GM18870 (cell line): Measurements from ENCODE around the gene ANKS3.

Experiments used
- ATAC-seq: cut with Tn5 transposase; IDR thresholded peaks from one replicate; pipeline ENCODE4 v1.9.1; 2021; ENCODE audit warnings: moderate library complexity; ENCODE audit not compliant: unreplicated experiment

ANKS3 gene

DNA sequence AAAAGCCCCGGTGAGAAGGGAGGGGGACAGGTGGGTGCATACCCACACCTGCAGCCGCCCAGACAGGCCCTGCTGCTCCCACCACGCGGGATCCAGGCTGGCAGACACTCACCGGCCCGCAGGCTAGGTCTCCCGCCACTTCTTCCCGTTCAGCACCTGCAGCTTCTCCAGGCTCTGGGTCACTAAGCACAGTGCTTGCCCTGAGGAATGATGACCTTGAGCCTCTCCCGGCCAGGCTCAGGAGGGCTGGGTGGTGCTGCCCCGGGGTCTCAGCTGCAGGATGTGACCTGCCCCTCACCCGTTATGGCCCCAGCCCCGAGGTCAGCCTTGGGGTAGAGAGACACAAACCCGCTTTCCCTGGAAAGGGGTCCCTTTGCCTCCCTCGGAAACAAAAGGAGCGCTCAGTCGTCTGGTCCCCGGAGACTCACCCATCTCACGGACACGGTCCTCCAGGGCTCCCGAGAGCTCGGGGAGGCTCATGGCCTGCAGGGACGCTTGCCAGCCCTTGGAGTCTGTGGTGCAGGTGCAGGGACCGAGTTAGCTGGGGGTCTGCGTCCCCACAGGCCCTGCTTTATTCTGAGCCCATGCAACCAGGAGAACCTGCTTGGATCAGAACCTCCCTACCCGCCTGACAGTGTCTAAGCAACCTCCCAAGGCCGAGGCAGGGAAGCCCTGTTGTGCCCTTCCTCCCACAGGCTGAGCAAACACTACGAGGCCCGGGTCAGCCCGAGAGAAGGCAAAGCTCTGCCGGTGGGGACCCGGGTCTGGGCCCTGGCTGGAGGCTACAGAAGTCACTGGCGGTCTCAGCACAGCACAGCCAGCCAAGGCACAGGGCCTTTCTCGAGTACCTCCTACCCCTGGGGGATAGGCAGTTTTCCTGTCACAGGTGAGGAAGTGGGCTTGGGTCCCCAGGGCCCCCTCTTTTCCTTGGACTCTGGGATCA lies 36.9 kb downstream of the ANKS3 start:
- no peak for ATAC-seq

DNA sequence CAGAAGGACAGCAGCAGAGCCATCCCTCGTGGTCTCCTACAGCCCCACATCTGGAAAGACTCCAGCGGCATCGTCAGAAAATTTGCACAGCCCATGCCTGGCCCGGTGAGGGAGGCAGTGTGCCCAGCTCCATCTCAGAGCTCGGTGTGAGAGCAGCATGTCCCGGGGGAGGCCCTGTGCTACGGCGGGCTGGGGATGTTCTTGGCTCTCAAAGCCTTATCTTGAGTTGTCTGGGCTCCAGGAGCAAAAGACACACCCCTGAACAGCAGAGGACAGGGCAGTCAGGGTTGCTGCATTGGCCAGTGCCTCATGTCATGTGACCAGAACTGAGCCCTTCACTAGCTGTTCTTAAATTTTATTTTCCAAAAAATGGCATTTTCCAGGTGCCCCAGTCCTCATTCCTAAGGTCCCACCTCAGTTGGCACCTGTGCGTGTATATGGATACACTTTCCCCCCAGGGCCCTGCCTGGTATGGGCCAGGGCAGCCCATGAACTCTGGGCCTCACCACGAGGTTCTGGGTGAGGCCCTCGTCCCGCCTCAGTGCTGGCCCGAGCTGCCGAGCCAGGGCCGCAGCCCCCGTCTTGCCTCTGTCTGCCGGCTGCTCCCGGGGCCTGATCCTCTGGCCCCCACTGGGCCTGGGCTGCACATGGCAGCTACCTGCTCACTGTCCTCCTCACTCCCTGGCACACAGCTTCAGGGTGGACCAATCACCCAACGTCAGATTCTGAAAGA lies 37.7 kb downstream of the ANKS3 start:
- no peak for ATAC-seq

DNA sequence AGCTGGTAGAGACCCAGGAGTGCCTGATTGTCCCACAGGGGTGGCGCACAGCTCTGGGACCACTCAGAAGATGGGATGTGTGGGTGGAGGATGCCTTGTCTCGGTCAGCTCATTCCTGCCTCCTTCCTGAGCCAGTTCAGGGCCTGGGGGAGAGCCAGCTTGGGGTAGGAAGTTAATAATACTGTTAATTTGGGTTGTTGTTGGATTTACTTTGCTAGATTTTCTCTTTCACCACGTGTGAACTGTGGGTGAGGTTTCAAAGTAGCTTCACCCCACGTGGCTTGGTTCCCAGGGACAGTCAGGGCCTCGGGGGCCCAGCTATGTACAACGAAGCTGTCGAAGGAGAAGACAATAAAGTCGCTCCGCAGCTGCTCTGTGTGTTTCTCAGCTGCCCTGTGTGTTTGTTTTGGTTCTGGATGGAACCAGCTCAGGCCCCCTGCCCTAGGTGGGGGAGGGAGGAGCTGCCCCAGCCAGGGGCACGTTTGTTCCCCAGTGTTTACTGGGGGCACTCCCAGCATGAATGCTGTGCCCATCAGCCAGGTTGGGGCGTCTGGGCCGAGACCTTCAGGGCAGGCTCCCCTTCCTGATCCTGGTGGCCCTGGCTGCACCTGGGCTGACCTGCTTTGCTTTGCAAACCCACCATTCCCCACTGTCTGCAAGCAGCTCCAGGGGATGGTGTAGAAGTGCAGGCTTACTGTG lies 38.4 kb downstream of the ANKS3 start:
- ATAC-seq: no peak

DNA sequence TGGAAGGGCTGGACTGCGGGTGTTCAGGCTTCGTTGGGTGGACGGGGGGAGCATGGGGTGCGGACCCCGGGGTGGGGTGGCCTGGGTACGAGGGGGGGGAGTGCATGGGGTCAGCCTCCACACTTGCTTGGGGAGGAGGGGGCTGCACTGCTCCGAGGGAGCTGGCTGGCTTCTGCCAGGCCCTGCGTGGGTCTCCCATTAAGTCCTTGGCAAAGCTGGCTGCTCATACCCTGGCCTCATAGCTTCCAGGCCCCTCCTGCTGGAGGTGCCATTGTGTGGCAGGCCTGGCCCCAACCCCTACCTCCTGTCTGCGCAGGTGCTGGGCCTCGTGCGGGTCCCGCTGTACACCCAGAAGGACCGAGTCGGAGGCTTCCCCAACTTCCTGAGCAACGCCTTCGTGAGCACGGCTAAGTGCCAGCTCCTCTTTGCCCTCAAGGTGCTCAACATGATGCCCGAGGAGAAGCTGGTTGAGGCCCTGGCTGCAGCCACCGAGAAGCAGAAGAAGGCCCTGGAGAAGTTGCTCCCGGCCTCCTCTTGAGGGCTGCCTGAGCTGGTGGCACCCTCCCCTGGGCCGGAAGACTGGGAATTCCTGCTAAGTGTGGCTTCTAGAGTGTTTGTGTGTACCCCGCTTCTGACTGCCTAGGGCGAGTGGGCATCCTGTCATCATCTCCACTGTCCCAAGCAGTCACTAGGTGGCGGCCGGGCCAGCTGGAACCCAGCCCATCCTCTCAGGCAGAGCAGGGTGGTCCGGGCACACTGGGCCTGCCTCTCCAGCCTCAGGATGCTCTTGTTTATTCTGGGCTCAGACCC lies 39.2 kb downstream of the ANKS3 start:
- ATAC-seq: no peak

DNA sequence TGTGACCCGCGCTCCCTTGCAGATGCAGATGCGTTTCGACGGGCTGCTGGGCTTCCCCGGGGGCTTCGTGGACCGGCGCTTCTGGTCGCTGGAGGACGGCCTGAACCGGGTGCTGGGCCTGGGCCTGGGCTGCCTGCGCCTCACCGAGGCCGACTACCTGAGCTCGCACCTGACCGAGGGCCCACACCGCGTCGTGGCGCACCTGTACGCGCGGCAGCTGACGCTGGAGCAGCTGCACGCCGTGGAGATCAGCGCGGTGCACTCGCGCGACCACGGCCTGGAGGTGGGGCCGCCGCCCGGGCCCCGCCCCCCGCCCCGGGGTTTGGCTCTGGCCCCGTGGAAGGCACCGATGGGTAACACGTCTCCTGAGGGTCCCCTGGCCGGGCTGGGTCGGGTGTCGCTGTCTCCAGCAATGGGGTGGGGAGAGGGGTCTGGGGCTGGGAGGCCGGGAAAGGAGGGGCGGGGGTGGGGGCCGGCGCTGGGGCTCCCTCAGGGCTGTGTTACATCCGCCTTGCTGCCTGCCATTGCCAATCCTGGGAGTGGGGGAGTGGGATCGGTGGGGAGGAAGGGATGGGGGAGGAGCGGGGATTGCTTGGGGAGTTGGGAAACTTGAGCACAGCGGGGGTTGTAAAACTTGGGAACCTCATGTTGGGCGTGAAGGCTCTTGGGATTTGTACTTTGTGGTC lies 40.0 kb downstream of the ANKS3 start:
- no peak for ATAC-seq

DNA sequence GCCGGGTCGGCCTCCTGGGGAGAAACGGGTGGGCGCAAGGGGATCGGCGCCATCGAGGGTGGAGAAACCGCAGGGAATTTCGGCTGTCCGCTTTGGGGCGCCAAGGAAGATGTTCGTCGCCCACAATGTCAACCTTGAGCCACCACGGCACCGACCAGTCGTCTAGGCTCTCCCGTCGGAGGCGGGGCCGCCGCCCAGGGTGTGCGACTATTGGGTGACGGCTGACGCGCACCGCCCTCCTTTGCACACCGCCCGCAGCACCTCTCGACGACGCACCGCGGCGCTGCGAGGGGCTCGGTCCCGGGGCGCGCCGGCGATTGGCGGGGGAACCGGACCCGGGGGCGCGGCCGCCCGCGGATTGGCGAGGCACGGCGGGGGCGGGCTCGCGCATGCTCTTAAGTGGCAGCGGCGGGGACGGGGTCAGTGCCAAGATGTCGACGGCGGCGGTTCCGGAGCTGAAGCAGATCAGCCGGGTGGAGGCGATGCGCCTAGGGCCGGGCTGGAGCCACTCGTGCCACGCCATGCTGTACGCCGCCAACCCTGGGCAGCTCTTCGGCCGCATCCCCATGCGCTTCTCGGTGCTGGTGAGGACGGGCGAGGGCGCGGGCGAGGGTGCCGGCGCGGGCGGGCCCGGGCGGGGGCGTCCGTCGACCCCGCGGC lies 40.6 kb downstream of the ANKS3 start, which contains the start of gene NUDT16L1:
NUDT16L1 (plus strand) TSS at position 267 of the 660 bp plus-strand sequence; CDS start at position 432, 165 bp downstream.
- peak; percentile 79 for ATAC-seq

DNA sequence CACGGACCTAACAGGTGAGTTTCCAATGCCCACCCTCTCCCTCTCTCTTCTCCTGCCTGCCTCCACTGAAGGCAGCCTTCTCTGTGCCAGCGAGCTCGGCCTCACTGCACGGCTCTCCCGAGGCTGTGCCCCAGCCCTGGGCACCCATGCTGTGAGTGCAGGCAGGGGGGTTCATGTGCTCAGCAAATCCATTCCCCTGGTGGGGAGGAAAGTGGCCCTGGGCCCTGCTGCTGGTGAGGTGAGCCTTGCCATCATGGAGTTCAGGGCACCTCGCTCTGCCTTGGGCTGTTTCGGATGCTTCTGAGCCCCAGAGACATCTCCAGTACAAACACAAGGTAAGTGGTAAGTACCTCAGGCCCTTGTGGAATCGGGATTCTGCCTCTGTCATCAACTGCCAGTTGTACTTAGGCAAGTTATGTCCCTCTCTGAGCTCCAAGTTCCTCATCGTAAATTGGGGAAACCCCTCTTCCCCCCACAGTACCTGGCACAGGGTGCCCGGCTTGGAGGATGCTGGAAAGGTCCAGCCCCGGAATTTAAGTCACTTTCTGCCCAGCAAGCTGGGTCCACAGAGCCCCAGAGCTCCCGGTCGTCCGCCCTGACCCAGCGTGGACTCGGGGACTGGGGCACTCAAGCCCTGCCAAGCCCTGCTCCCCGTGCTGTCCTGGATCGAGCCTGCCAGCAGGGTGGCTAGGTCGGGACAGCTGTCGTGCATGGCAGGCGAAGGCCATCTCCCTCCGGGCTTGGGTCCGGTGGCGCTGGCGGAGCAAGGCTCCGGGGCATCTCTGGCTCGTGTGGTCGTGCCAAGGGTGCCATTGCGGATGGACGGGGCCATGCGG lies 41.4 kb downstream of the ANKS3 start:
- peak; percentile 14 for ATAC-seq

DNA sequence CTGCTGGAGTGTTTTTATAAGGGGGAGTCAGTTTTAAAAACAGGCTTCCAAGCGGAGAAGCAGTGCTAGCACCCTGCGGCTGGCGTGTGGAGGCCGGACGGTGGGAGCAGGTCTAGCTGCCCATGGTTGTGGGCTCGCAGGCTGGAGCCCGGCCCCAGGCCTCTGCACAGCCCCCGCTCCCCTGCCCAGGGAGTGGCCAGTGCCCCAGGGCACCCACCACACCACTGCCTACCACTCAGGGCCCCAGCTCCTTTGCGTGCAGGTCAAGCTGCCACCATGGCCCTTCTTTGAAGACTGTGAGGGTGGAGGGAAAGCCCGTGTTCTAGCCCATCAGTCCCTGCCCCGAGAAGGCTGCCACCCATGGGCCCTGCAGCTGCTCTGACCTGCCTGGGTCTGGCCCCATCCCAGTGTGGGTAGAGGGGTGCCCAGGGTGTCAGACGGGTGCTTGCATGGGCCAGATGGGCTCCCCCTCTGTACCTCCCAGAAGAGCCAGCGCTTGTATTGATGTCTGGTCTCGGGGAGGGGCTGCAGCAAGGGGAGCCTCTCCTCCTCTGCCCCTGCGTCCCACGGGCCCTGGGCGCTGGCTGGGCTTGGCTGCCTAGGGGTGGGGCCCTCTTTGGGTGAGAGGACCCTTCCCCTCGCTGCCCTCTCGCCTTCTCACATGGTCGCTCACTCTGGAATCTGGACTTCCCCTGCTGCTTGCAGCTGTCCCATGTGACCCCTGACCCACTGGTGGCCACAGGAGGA lies 42.2 kb downstream of the ANKS3 start:
- ATAC-seq: no peak

DNA sequence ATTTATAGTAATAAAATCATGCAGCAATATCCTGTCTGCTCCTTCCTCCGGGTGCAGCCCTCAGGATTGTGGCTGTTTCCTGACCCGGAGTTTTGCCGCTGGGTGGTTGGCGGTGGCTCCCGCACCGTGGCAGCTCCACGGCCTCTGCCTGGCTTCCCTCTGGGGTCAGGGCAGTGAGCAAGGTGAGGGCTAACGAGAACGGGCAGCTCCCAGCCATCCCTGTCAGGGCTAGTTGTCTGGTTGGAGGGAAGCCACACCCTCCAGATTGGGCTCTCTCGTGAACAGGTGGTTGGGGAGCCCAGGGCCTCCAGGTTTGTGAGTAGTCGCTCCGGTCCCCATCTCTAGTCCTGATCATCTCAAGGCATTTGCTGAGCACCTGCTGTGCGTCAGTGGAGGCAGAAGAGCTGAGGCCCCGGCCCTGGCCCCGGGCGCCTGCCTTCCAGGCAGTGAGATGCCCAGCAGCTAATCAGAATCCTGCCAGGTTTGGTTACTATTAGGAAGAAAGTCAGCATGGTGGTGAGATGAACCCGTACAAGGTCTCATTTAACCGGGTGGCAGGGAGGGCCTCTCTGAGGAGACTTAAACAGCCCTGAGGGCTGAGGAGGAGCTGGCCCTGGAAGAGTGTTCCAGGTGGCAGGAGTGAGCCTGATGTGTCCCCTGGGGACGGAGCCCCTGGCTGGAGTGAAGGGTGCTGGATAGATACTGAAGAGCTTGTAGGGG lies 43.0 kb downstream of the ANKS3 start:
- ATAC-seq: no peak

DNA sequence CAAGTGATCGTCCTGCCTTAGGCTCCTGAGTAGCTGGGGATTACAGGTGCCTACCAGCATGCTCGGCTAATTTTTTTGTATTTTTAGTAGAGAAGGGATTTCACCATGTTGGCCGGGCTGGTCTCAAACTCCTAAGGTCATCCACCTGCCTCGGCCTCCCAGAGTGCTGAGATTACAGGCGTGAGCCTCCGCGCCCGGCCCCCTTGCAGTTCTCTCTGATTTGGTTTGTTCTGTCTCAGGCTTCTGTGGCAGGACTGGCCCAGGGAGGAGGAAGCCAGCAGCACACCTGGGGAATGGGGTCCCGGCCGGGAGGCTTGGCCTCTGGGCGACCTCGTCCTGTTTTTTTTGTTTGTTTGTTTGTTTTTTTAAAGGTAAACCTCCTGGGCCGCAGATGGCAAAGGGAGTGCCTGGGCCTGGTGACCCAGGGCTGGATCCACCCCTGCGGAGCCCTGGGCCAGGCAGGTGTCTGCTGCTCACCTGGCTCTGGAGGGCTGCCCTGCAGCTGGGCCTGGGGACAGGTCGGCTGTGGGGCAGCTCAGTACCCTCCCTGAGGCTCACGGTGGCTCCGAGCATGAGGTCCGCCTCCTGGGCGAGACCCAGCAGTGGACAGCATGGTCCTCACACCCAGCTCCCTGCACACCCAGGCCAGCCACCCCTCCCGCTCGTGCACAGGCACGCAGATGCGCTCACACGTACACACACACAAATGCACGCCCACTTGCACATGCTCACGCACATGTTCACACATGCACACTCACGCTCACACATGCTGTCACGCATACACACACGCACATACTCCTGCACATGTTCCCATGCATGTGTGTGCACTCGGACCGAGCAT lies 44.0 kb downstream of the ANKS3 start:
- no peak for ATAC-seq

DNA sequence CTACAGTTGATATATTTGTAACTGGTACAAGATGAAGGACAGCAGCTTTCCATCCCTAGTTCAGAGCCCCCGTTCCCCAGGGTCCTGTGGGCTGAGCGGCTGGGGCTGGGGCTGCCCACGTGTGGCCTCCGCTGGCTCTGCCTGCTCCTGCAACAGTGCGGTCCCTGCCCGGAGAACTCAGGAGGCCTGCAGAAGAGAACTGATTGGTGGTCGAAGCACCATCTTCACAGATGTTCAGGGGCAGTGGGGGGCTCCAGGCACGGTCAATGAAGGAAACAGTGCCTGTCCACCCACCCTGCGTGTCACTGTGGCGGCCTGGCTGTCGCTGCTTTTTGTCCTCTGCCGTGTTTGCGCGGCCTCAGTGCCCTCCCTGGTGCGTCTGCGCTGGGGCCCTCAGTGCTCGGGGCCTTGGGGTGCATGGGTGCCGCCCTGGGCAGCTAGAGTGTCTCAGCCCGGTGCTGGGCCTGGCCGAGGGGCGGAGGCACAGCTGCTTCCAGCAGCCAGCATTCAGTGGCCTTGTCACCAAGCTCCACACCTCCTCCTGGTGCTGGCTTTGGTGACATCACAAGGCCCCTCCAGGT lies 44.9 kb downstream of the ANKS3 start:
- ATAC-seq: no peak

DNA sequence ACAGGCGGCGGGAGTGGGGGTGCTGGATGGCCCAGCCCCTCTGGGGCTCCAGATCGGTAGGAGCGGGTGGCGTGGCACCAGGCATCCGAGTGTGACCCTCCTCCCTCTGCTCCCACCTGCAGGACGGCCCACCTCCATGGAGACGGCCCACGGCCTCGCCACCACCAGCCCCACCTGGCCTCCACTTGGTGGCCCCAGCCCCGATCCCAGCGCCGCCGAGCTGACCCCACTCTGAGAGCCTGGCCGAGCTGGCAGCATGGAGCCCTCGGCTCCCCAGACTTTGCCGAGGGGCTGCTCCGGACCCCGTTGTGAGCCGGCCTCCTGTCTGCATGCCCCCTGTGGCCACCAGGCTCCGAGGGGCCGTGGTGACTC lies 45.4 kb downstream of the ANKS3 start:
- no peak for ATAC-seq

DNA sequence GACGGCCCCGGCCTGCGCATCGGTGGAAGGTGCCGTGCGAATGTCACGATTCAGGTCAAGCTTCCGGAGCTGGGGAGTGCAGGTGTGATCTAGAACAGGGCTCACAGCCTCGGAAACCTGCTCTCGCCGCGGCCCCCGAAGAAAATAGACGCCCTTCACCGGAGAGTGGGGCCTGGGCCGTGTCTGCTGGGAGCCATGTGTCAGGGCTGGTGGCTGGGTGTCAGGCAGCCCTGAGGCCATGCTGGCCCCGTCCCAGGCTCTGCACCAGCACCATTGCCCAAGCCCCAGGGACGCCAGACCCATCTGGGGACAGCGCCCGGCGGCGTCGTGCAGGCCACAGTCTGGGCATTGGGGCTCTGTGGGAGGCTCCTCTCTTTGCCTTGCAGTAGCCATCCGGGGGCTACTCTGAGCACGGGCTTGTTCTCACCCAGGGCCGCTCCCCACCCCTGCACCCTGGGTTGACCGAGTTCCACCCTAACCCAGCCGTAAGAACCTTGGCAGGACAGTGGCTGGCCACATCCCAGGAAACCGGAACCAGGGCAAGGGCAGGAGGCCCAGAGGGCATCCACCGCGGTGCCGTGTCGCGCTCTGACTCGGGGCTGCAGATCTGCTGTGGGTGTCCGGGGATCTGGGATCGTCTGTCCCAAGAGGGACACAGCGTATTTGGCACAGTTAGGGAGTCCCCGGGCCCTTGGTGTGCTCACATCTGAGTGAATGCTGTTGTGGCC lies 46.0 kb downstream of the ANKS3 start:
- no peak for ATAC-seq

DNA sequence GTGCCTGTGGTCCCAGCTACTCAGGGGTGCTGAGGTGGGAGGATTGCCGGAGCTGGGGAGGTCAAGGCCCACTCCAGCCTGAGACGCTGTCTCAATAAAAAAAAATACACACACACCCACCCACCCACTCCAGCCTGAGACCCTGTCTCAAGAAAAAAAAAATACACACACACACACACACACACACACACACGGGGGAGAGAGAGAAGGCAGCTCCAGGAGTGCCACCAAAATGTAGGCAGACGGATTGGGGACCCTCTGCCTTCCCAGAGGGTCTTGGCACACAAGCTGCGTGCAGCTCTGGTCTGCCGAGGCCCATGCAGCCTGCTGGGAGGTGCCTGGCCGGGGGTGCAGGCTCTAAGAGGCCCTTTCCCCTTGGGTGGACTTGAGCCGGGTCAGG lies 46.7 kb downstream of the ANKS3 start:
- no peak for ATAC-seq

DNA sequence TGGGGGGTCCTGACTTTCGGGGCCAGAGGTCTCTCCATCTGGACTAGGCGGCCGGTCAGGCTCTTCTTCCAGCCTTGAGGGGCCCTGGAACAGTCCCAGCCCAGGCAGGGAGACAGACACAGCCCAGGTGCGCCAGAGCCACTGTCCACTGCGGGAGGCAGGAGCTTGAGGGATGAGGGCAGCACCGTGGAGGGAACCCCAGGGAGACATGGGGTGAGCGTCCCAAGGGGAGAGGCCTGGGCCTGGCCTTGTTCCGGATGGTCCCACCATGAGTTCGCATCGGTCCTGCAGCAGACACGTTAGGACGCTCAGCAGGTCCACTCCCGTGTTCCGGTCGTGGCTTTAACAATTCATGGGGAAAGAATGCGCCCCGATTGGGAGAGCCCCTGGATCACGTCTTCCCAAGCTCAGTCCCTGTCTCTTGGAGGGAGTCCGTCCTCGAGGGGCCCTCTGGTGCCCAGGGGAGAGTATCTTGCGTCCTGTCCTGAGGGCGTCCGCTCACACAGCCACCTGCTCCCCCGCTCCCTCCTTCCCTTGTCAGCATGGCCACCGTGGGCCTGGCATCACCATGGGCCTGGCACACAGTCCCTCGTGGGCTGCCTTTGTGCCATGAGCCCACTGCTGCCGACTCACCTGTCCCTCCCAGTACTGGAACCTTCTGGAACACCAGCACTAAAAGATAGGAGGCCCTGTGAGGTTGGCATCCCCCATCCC lies 47.4 kb downstream of the ANKS3 start:
- no peak for ATAC-seq
